Activated T-helper 1 cell treated with anti-CD3 and anti-CD28 coated beads, Interleukin-12 subunit alpha, Interleukin-12 subunit beta, Interleukin-2, Interleukin-4 antibody, amounts not matched to agents 30 ng/mL and 10 ng/mL and 1 ng/mL, durations not matched to agents 14 hours and 24 hours and 36 hours (primary cell): Measurements from ENCODE around the gene SLC12A6. TPM values are rescaled to one million over a fixed set of nuclear protein-coding genes. Genes with fewer than 3 reads are reported as not detected.

ENCODE experiments used
- DNase-seq: peaks from one replicate; pipeline ENCODE4 v3.0.0; 2021; ENCODE audit warnings: low spot score
- H3K27ac Mint-ChIP-seq: one replicate; pipeline ENCODE4 v1.8.0; 2021; ENCODE audit warnings: mild to moderate bottlenecking, mixed read lengths
- H3K27me3 Mint-ChIP-seq: one replicate; pipeline ENCODE4 v1.8.0; 2022; ENCODE audit warnings: mild to moderate bottlenecking, moderate library complexity, mixed read lengths; ENCODE audit not compliant: insufficient read depth
- H3K36me3 Mint-ChIP-seq: one replicate; pipeline ENCODE4 v1.8.0; 2021; ENCODE audit warnings: low read depth, mixed read lengths
- H3K4me1 Mint-ChIP-seq: one replicate; pipeline ENCODE4 v1.8.0; 2021; ENCODE audit warnings: low read depth, mixed read lengths
- H3K4me3 Mint-ChIP-seq: one replicate; pipeline ENCODE4 v1.8.0; 2021; ENCODE audit warnings: mild to moderate bottlenecking, moderate library complexity, mixed read lengths
- H3K9me3 Mint-ChIP-seq: one replicate; pipeline ENCODE4 v1.8.0; 2021; ENCODE audit warnings: mixed read lengths
- intact Hi-C: fragments of 100-400 bp; cut with micrococcal nuclease; formaldehyde crosslinking; loops from one replicate; pipeline ENCODE4 v1.15.1; 2024
- total RNA-seq: library from RNA; stranded (reverse); gene quantifications from 2 replicates; pipeline ENCODE4 v1.2.3, GENCODE V29; 2022

SLC12A6 gene
- total RNA-seq, 1 donor from 2014 or later: 33.2 TPM

DNA sequence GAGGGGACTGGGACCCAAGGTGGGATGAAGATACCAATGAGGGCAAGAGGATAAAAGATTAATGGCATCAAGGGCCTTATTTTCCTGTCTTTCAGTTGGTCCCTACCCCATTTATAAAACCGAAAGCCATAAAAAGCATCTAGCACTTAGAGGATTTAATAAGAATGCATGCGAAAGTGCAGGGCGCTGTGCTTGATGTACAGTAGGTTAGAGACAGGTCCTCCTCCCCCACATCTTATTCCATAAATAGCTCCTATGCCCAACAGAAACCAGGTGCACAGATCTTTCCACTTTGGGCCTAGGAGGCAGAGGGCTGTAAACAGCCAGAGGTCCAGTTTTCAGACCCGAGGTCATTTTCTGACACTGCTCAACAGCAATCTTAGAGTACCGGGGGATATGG lies 28.3 kb upstream of the SLC12A6 start:
- H3K4me1 Mint-ChIP-seq: peaks cover 39% of the 10 kb centered on the region
- H3K36me3 Mint-ChIP-seq: peaks cover 19% of the 10 kb centered on the region
- DNase-seq: no peak
- no peaks in the 10 kb centered on the region for H3K27me3 Mint-ChIP-seq
- H3K9me3 Mint-ChIP-seq: no peaks in the 10 kb centered on the region
- H3K27ac Mint-ChIP-seq: peak overlapping the region; percentile 69
- intact Hi-C loops: loop anchor here (1.0 to 10.0 kb wide), 5 partner anchors 31 to 301 kb away; partner anchors contain the start of gene EMC7
- H3K4me3 Mint-ChIP-seq: peak overlapping the region; percentile 98

DNA sequence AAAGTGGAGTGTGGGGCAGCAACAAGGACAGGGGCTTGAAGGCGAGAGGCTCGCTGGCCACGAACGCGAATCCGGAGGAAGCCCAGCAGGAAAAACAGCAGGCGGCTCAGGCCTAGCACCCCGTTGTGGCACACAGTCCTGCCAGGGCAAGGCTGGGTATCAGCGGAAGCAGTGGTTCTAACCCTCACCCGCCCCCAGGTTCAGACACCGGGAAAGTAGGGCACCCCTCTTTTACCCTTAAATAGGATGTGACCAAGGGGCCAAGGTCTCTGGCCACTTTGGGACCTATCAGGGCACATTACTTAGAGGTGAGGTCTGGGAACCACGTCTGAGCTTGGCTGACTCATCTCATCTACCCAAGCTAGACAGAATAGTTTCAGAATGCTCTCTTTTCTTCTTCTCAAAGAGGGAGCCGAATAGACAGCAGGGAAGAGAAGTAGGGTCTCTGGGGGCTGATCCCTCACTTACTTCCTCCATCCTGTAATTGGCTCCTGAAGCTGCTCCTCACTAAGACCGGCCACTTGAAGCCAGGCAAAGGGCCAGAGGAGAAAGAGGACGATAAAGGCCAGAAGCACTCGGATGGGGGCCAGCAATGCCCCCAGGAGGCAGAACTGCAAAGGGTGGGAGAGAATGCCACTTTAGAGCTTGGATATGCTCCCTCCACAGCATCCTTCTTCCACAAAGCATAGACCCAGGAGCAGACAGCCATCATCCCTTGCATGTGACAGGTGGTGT lies 27.7 kb upstream of the SLC12A6 start:
- intact Hi-C loops: loop anchor here (10.0 kb wide), 1 partner anchor 300 kb away; no protein-coding TSS in a partner anchor
- Mint-ChIP-seq H3K27me3 (no peaks in the 10 kb centered on the region), H3K27ac (peak overlapping the region; percentile 69), H3K4me3 (peak overlapping the region; percentile 98), H3K36me3 (peaks cover 22% of the 10 kb centered on the region), H3K4me1 (peaks cover 37% of the 10 kb centered on the region), H3K9me3 (no peaks in the 10 kb centered on the region)
- DNase-seq: no peak

DNA sequence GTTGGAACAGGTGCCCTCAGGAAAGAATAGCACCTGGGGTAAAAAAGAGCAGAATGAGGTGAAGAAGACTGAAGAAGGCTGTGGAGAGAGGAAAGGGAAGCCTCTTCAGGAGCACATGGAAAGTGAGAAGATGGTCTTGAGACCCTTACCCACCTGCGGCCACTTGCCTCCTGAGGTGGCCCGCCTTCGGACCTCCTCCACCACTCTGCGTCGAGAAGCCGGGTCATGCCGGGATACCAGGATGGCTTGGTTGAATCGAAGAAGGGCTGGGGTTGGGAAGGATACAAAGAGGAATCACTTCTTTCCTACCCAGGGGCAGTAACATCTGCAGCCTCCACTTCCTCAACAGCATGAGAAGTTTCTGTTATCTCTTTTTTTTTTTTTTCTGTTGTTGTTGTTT lies 26.5 kb upstream of the SLC12A6 start:
- Mint-ChIP-seq H3K4me3 (no peak overlapping the region), H3K36me3 (peaks cover 30% of the 10 kb centered on the region), H3K9me3 (no peaks in the 10 kb centered on the region), H3K27ac (no peak overlapping the region), H3K4me1 (peaks cover 30% of the 10 kb centered on the region), H3K27me3 (no peaks in the 10 kb centered on the region)
- intact Hi-C loops: loop anchor here (10.0 kb wide), 1 partner anchor 299 kb away; no protein-coding TSS in a partner anchor
- DNase-seq: no peak

GRCh38 chr15:34362047-34362773 lies 24.6 kb upstream of the SLC12A6 start:
- no peak for DNase-seq
- Mint-ChIP-seq H3K27ac (no peak overlapping the region), H3K9me3 (no peaks in the 10 kb centered on the region), H3K4me3 (no peak overlapping the region), H3K27me3 (no peaks in the 10 kb centered on the region), H3K4me1 (peaks cover 24% of the 10 kb centered on the region), H3K36me3 (peaks cover 37% of the 10 kb centered on the region)
- intact Hi-C loops: loop anchor here (10.0 kb wide), 1 partner anchor 297 kb away; no protein-coding TSS in a partner anchor

GRCh38 chr15:34361278-34361677 lies 23.7 kb upstream of the SLC12A6 start:
- intact Hi-C loops: loop anchor here (10.0 kb wide), 1 partner anchor 296 kb away; no protein-coding TSS in a partner anchor
- Mint-ChIP-seq H3K27ac (no peak overlapping the region), H3K9me3 (no peaks in the 10 kb centered on the region), H3K4me1 (peaks cover 24% of the 10 kb centered on the region), H3K4me3 (no peak overlapping the region), H3K36me3 (peaks cover 37% of the 10 kb centered on the region), H3K27me3 (no peaks in the 10 kb centered on the region)
- DNase-seq: no peak

- intact Hi-C loops: loop anchor here (10.0 kb wide), 1 partner anchor 295 kb away; no protein-coding TSS in a partner anchor
- no peak overlapping the region for H3K4me3 Mint-ChIP-seq
- peaks cover 15% of the 10 kb centered on the region for H3K4me1 Mint-ChIP-seq
- no peaks in the 10 kb centered on the region for H3K9me3 Mint-ChIP-seq
- H3K36me3 Mint-ChIP-seq: peaks cover 41% of the 10 kb centered on the region
- no peak for DNase-seq
- no peaks in the 10 kb centered on the region for H3K27me3 Mint-ChIP-seq
- no peak overlapping the region for H3K27ac Mint-ChIP-seq
These were observed 22.7 kb upstream of the SLC12A6 start for GRCh38 chr15:34360298-34360697.

GRCh38 chr15:34359416-34359815 lies 21.8 kb upstream of the SLC12A6 start:
- no peak overlapping the region for H3K27ac Mint-ChIP-seq
- no peaks in the 10 kb centered on the region for H3K27me3 Mint-ChIP-seq
- H3K9me3 Mint-ChIP-seq: no peaks in the 10 kb centered on the region
- no peak for DNase-seq
- peaks cover 42% of the 10 kb centered on the region for H3K36me3 Mint-ChIP-seq
- no peak overlapping the region for H3K4me3 Mint-ChIP-seq
- intact Hi-C loops: no loop called here
- H3K4me1 Mint-ChIP-seq: peaks cover 12% of the 10 kb centered on the region

DNA sequence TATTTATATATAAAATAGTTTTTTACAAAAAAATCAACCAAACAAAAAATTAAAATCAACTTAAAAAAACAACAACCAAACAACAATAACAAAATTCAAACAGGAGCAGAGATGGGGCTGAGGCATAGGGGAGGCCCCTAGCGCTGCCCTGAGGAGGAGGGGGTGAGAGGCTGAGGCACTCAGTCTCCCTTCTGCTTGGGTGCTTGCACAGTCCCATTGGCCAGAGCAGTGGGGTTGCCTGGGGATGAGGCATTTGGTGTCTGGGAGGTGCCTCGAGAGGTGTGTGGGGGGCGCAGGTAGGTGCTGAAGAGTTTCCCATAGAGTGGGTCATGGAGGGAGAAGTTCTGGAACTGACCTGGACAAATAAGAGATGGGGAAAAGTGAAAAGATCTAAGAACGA lies 21.4 kb upstream of the SLC12A6 start:
- intact Hi-C loops: no loop called here
- H3K9me3 Mint-ChIP-seq: no peaks in the 10 kb centered on the region
- no peak overlapping the region for H3K27ac Mint-ChIP-seq
- no peaks in the 10 kb centered on the region for H3K27me3 Mint-ChIP-seq
- peaks cover 12% of the 10 kb centered on the region for H3K4me1 Mint-ChIP-seq
- no peak overlapping the region for H3K4me3 Mint-ChIP-seq
- peaks cover 42% of the 10 kb centered on the region for H3K36me3 Mint-ChIP-seq
- no peak for DNase-seq

DNA sequence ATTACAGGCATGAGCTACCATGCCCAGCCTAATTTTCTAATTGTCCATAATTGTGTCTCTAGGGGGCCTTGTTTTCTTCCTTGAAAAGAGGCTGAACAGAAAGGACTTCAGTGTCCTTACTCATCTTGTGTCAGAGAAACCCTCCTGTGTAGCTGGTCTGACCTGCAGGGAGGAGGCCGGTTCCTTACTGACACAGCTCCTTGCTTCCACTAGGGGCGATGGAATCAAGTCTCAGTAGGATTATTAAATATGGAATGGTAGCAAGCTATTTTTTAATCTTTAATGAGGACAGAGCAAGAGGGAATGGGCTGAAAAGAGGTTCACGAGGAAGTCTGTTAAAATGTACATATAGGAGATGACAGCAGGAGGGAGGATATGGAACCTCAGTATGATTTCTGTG lies 20.8 kb upstream of the SLC12A6 start:
- Mint-ChIP-seq H3K9me3 (no peaks in the 10 kb centered on the region), H3K36me3 (peaks cover 42% of the 10 kb centered on the region), H3K4me3 (no peak overlapping the region), H3K27me3 (no peaks in the 10 kb centered on the region), H3K27ac (no peak overlapping the region), H3K4me1 (peaks cover 12% of the 10 kb centered on the region)
- no peak for DNase-seq
- intact Hi-C loops: no loop called here

GRCh38 chr15:34357653-34358052 lies 20.1 kb upstream of the SLC12A6 start:
- intact Hi-C loops: no loop called here
- Mint-ChIP-seq H3K27ac (no peak overlapping the region), H3K4me1 (peaks cover 7% of the 10 kb centered on the region), H3K27me3 (no peaks in the 10 kb centered on the region), H3K36me3 (peaks cover 39% of the 10 kb centered on the region), H3K9me3 (no peaks in the 10 kb centered on the region), H3K4me3 (no peak overlapping the region)
- DNase-seq: no peak

DNA sequence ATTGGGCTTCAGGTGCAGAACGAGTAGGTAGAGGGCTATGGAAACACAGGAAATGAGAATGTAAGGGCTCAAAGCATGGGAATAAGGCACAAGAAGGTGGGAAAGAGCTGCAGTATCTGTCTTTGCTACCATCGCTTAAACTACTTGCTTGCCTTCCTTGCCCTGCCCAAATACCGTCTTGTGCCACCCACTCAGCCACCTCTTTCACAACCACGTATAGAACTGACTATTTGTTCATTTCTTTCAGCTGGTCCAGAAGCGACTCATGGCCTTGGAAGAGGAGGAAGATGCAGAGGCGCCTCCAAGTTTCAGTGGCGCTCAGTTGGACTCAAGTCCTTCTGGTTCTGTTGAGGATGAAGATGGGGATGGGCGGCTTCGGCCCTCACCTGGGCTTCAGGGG lies 17.7 kb upstream of the SLC12A6 start:
- no peak for DNase-seq
- intact Hi-C loops: no loop called here
- no peaks in the 10 kb centered on the region for H3K9me3 Mint-ChIP-seq
- H3K27ac Mint-ChIP-seq: no peak overlapping the region
- peaks cover 5% of the 10 kb centered on the region for H3K4me1 Mint-ChIP-seq
- peaks cover 23% of the 10 kb centered on the region for H3K36me3 Mint-ChIP-seq
- H3K27me3 Mint-ChIP-seq: no peaks in the 10 kb centered on the region
- H3K4me3 Mint-ChIP-seq: no peak overlapping the region

GRCh38 chr15:34354286-34354685 lies 16.7 kb upstream of the SLC12A6 start:
- Mint-ChIP-seq H3K27ac (no peak overlapping the region), H3K4me3 (no peak overlapping the region), H3K9me3 (no peaks in the 10 kb centered on the region), H3K4me1 (peaks cover 5% of the 10 kb centered on the region), H3K36me3 (peaks cover 17% of the 10 kb centered on the region), H3K27me3 (no peaks in the 10 kb centered on the region)
- intact Hi-C loops: no loop called here
- DNase-seq: no peak

DNA sequence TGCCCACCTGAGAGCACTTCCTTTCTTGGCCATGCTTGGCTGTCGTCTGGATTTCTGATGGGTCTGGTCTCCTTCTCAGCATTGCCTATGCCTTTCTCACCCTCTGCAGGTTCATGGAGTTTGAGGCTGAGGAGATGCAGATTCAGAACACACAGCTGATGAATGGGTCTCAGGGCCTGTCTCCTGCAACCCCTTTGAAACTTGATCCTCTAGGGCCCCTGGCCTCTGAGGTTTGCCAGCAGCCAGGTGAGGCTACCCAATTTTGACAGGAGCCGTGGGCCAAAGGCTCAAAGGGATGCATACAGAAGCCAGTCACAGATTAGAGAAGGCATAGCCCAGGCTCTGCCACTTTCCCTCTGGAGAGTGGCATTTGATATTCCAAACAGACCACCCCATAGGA lies 16.0 kb upstream of the SLC12A6 start:
- no peaks in the 10 kb centered on the region for H3K27me3 Mint-ChIP-seq
- no peak overlapping the region for H3K27ac Mint-ChIP-seq
- intact Hi-C loops: no loop called here
- H3K4me3 Mint-ChIP-seq: no peak overlapping the region
- H3K9me3 Mint-ChIP-seq: no peaks in the 10 kb centered on the region
- peaks cover 12% of the 10 kb centered on the region for H3K36me3 Mint-ChIP-seq
- H3K4me1 Mint-ChIP-seq: peaks cover 5% of the 10 kb centered on the region
- no peak for DNase-seq
